Lower leg skin (tissue), 3 donors: ENCODE results near the gene NR4A1.

ENCODE experiments used
- CTCF ChIP-seq, 3 donors: fragments of 450-650 bp; IDR thresholded peaks; one replicate each; pipeline ENCODE4 v1.5.1; 2016; ENCODE audit warnings: antibody characterized with exemption in 3 of 3, mild to moderate bottlenecking in 3 of 3, moderate library complexity in 2 of 3
- POLR2A ChIP-seq, 2 donors: fragments of 450-650 bp; IDR thresholded peaks; one replicate each; pipeline ENCODE4 v1.6.1; 2016 to 2017; ENCODE audit warnings: antibody characterized with exemption in 2 of 2, mild to moderate bottlenecking in 1 of 2, moderate library complexity in 1 of 2

DNA sequence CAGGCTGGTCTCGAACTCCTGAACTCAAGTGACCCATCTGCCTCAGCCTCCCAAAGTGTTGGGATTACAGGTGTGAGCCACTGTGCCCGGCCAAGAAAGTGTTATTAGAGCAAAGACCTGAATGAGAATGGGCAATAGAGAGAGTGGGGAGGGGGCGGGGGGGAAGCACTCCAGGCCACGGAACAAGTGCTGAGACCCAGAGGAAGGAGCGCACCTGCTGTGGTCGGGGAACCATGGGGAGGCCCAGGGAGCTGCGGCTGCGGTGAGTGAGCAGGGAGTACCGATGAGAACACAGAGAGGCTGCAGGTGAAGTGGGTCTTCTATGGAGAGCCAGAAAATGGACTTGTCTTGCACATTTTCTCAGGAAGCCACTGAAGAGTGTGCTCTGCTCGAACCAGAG is 39.0 kb downstream of the NR4A1 start:
- no peak for TF ChIP-seq CTCF (IDR thresholded peaks at IDR 0.05)
- TF ChIP-seq POLR2A (IDR thresholded peaks at IDR 0.05): no peak
